GM19240 (cell line): Measurements from ENCODE around the gene SORCS2.

ENCODE experiments used
- DNase-seq: peaks from one replicate; pipeline ENCODE4 v3.0.0; 2011; ENCODE audit warnings: low spot score; ENCODE audit not compliant: insufficient read length

SORCS2 gene

GRCh38 chr4:7756071-7756470 is 563.7 kb downstream of the SORCS2 start:
- no peak for DNase-seq

GRCh38 chr4:7756561-7757355 is 564.4 kb downstream of the SORCS2 start:
- no peak for DNase-seq

- no peak for DNase-seq
Measured at GRCh38 chr4:7757501-7758471, 565.4 kb downstream of the SORCS2 start.

DNA sequence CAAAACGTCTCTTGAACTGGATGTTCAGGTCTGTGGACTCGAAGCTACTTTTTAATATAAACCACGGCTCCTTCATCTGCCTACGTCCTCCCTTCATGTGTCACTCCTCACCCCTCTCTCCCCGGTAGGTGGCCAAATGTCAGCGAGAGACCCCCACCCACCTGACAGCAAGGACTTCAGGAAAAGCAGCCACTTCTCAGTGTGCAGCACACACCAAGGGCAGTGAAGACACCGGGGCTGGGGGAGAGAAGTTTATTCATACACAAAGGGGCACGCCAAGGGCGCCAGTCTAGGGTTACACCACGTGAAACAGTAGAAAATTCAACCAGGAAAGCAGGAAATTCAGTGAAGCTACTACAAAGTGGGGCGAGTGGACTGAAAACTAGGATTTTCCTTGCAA is 566.1 kb downstream of the SORCS2 start:
- DNase-seq: no peak

GRCh38 chr4:7759216-7759615 is 566.9 kb downstream of the SORCS2 start:
- DNase-seq: no peak

DNA sequence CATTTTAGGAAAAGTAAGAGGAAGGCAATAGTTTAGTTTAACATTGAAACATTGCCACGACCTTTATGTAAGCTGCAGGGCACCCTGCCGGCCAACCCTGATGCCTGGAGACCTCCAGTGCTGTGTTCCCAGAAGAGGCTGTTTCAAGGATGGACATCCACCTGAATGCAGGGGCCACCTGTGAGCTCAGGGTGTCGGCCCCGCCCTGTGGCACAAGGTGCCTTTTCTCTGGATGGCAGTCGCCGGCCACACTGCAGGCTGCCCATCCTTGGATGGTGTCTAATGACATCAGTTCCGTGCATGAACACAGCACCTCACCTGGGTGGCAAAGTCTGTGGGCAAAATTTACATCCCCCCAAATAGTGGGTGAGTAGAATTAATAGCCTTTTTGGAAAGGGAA is 567.3 kb downstream of the SORCS2 start:
- DNase-seq: no peak

DNA sequence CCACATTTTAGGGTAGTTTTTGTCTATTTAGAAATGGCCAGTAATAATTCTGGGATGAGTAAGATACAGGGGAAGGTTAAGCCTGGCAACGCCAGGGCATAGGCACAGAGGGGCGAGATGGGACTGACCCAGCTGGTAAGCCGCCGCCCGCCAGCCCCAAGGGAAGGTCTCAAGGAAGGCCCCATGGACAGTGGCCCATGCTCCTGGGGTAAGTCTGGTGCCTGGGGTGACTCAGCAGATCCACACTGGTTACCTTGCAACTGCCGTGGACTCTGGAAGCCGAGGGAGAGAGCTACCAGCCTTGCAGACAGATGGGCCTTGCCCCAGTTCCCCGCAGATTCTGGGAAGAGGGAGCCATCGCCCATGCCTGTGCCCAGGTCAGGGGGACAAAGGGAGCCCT is 567.9 kb downstream of the SORCS2 start:
- DNase-seq: no peak

DNA sequence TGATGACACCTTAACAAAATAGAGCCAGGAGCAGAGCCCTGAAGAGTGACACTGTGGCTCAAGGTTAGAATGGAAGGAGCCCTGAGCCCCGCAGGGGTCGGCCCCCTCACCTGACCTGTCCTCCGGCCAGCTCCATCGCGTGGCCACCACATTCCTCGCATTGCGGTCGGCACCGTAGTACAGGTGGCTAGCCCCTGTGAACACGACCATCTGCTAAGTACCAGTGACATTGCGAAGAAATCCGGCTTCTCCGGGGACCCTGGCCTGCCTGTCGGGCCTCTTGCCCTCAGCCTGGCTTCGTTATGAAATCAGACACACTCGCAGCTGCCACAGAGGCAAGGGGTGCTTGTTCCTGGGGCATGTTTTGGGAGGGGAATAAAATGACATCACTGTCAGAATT is 568.4 kb downstream of the SORCS2 start:
- DNase-seq: no peak

- no peak for DNase-seq
Measured at GRCh38 chr4:7761312-7761711, 569.0 kb downstream of the SORCS2 start.

DNA sequence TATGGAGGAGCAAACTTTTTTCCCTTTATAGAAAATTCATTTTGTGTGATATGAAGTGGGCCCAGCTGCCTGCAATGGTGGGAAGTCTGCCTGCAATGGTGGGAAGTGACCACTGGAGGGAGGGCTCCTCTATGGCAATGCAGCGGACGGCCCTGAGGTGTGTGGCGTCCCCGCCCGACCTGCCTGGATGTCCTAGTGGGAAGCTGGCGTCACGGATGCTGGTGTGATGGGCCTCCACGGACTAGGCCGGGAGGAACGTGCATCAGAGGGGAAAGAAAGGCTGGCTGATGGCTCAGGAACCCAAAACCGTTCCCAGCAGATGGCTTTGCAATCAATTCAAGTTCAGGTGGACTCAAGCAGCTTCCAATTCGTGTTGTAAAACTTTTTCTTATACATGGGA is 569.4 kb downstream of the SORCS2 start:
- peak; percentile 76 for DNase-seq

GRCh38 chr4:7762376-7763030 is 570.2 kb downstream of the SORCS2 start:
- no peak for DNase-seq

DNA sequence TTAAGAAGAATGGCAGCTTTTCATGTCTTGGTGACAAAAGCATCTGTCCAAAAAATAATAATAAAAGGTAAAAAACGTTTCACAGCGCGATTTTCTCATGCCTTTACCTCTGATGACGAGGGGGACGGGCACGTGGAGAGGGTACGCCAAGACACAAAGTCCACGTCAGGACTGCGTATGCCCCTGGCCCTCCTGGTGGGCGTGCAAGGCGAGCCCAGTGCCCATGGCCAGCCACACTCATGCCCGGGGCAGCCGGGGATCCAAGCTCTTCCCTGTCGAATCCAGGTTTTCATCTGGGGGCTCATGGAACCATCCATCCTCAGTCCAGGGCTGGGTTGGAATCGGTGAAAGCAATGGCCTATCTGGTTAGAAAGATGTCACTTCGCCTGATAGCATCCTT is 570.8 kb downstream of the SORCS2 start:
- DNase-seq: no peak

- DNase-seq: no peak
Measured at GRCh38 chr4:7763788-7764187, 571.5 kb downstream of the SORCS2 start.

DNA sequence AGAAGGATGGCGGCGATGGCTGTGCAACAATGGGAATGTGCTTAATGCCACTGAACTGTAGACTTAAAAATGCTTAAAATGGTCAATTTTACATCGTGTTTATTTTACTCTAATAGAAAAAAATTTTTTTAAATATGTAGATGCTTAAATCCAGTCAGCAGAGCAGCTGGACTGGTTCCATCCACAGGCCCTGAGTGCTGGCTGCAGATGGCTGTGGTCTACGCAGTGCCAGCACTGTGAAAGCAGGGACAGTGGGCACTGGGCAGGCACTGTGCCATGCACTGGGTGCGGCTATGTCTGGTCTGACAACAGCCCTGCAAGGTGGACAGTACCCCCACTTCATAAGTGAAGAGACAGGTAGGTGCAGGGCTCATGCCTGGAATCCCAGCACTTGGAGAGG is 572.1 kb downstream of the SORCS2 start:
- no peak for DNase-seq

- DNase-seq: no peak
Measured at GRCh38 chr4:7765666-7766065, 573.3 kb downstream of the SORCS2 start.

DNA sequence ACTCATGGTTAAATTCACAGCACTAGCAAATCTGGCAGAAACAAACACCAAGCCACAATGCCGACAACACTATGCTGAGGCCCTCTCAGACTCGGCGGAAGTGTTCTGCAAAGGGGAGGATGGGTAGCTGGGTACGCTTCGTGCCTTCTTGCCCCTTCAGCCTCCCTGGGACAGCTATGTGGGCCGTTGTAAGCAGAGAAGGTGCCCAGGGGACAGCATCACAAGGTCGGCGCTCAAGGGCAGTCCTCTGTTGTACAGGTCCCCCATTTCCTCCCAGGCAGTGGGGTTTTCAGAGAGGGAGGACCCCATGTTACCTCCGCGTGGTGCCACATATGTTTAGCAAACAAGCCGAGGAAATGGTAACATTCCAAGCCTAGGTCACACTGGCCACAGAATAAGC is 573.7 kb downstream of the SORCS2 start:
- no peak for DNase-seq

DNA sequence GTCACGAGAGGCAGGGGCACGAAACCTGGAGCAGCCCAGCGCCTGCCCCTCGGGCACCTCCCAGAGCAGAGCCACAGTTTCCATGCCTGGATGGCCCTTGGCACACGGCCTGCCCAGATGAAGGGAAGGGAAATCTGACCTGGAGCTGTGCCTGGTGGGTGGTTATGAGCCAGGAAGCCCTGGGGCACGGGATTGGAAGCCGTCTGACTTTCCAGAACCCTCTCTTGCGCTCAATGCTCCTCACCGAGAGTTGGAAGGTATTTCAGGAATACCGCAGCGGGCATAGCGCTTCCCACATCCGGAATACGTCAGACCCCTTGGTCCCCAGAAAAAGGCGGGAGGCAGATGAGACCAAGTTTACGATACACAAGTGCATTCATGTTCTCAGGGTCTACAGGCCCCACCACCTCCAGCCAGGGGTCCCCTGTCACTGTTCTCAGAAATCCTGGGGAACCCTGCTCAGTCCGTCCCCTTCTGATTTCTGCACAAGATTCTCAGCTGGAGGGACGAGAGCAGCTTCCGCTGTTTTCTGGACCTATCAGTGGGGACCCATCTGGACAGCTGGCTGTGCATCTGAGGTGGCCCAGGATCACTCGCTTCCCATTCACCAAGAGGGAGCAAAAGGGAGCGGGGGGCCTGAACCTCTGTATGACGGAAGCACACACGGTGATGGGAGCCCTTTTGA is 574.5 kb downstream of the SORCS2 start:
- DNase-seq: no peak

- no peak for DNase-seq
Measured at GRCh38 chr4:7767526-7767925, 575.2 kb downstream of the SORCS2 start.

DNA sequence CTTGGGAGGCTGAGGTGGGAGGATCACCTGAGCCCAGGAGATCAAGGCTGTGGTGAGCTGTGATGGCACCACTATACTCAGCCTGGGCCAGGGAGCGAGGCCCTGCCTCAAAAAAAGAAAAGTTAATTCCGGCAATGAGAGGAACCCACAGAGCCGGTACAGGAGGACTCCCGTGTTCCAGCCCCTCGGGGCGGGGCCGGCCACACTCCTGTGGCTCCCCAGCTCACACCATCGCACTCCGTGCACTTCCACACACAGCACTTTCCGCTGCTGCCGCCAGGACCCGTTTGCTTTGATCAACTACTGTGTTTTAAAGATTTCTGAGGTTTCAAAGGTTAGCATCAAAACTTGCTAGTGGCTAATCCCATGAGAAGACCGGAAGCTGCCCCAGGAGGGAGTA is 575.6 kb downstream of the SORCS2 start:
- DNase-seq: no peak

DNA sequence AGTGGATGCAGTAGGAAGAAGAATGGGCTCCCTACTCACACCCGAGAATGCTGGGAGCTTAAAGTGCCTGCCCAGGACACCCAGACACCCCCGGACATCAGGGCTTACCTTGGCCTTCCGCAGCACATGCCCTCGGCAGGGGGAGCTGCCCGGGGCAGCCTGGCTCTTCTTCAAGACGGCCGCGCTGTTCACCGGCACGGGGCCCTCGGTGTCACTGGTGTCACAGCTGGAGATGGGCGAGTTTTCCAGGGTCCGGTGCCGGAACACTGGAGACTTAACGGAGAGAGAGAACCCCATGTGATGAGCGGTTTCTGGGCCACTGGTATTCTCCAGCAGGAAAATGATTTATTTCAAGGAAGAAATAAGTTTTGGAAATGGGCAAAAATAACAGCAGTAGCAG is 576.4 kb downstream of the SORCS2 start:
- no peak for DNase-seq
